ENCODE data around the gene ZNF506.

DNA sequence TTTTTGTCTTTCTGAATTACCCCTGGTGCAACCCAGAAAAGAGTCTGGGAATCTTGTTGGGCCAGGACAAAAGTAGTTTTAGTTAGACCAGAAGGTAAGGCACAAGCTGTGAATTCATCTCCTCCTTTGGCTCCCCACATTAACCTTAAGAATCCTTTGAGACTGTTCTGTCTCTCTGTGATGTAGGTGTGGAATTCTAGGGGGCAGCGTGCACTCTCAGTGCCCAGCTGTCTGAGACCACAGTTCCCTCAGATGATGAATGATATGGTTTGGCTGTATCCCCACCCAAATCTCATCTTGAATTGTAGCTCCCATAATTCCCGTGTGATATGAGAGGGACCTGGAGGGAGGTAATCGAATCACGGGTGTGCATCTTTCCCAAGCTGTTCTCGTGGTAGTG, 43.9 kb downstream of the ZNF506 start:
- TF ChIP-seq, protein P1, sequence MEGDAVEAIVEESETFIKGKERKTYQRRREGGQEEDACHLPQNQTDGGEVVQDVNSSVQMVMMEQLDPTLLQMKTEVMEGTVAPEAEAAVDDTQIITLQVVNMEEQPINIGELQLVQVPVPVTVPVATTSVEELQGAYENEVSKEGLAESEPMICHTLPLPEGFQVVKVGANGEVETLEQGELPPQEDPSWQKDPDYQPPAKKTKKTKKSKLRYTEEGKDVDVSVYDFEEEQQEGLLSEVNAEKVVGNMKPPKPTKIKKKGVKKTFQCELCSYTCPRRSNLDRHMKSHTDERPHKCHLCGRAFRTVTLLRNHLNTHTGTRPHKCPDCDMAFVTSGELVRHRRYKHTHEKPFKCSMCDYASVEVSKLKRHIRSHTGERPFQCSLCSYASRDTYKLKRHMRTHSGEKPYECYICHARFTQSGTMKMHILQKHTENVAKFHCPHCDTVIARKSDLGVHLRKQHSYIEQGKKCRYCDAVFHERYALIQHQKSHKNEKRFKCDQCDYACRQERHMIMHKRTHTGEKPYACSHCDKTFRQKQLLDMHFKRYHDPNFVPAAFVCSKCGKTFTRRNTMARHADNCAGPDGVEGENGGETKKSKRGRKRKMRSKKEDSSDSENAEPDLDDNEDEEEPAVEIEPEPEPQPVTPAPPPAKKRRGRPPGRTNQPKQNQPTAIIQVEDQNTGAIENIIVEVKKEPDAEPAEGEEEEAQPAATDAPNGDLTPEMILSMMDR (IDR thresholded peaks at IDR 0.05): no peak
- TF ChIP-seq POLR2A (IDR thresholded peaks at IDR 0.05): no peak
